ENCODE measurements around the gene RASGRF1.

The RASGRF1 gene

DNA sequence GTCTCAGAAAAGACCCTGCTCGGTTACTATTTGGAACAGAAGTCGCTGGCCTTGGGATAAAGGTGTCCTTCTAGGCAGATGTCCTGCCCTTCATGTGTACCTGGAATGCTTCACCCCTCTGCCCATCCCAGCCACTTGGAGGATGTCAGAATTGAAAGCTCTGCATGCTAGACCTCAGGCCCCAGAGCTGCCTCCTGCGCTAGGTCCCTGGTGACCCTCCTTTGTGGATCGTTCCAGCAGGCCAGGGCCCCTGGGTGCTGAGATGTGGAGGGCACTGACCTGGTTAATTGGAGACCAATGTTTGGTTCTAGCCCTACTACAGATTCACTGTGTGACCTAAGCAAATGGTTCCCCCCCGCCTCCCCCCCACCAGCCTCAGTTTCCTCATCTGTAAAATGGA, 143.1 kb downstream of the RASGRF1 start:
- Histone ChIP-seq H3K9me3 (ENCODE audit: control insufficient read depth, insufficient read depth, low read depth, low read length) (no peaks in the 10 kb centered on the region), H3K4me1 (ENCODE audit: control insufficient read depth, insufficient read depth, low read length) (0 out of 2 replicates have a peak, but pooled peaks cover 2% of the 10 kb centered on the region), H3K4me3 (ENCODE audit: low read depth, low read length) (no peak overlapping the region), H3K27ac (ENCODE audit: extremely low read depth, low read depth, low read length) (no peak overlapping the region), H3K36me3 (ENCODE audit: control insufficient read depth in 2 of 2, insufficient read depth in 1 of 2, low read length in 2 of 2) (no peaks in the 10 kb centered on the region)
- POLR2A ChIA-PET, result no interaction called here
- CTCF ChIA-PET, result interaction anchor here (0.6 to 2.3 kb wide), 3 partner anchors 32 to 60 kb away, joined by 3 to 9 read pairs (median 7); no protein-coding TSS in a partner anchor
- TF ChIP-seq KLF9 (tag by site-specific recombination; IDR thresholded peaks at IDR 0.05; ENCODE audit: low read depth), result no peak
- no peak for TF ChIP-seq ZNF768 (tag by site-specific recombination; IDR thresholded peaks at IDR 0.05)
- TF ChIP-seq, protein P1, sequence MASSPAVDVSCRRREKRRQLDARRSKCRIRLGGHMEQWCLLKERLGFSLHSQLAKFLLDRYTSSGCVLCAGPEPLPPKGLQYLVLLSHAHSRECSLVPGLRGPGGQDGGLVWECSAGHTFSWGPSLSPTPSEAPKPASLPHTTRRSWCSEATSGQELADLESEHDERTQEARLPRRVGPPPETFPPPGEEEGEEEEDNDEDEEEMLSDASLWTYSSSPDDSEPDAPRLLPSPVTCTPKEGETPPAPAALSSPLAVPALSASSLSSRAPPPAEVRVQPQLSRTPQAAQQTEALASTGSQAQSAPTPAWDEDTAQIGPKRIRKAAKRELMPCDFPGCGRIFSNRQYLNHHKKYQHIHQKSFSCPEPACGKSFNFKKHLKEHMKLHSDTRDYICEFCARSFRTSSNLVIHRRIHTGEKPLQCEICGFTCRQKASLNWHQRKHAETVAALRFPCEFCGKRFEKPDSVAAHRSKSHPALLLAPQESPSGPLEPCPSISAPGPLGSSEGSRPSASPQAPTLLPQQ (tag by site-specific recombination; IDR thresholded peaks at IDR 0.05), result no peak
- TF ChIP-seq ZNF548 (tag by site-specific recombination; IDR thresholded peaks at IDR 0.05), result no peak
- TF ChIP-seq ZSCAN23 (tag by site-specific recombination; IDR thresholded peaks at IDR 0.05), result no peak
- TF ChIP-seq ZNF423 (tag by site-specific recombination; IDR thresholded peaks at IDR 0.05), result no peak
- no peak for TF ChIP-seq ZNF48 (tag by site-specific recombination; IDR thresholded peaks at IDR 0.05)
- no peak for TF ChIP-seq ZSCAN30 (tag by site-specific recombination; IDR thresholded peaks at IDR 0.05)
- no peak for TF ChIP-seq ZNF23 (tag by site-specific recombination; IDR thresholded peaks at IDR 0.05; ENCODE audit: borderline replicate concordance)

DNA sequence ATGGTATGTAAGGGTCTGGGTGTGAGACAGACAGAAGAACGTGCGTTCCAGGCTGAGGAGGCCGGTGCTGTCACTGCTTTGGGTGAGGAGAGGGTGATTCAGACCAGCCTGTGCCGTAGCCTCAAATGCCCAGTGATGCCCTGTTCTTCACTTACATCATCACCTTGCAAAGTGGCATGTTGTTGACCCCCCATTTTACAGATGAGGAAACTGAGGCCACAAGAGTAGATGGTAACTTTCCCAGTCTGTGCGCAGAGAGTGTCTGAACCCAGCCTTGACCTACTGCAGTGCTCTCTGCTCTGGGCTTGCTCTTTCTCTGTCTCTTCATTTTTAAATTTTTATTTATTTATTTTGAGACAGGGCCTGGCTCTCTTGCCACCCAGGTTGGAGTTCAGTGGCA, 144.1 kb downstream of the RASGRF1 start:
- ChIA-PET CTCF (interaction anchor here (0.6 to 2.3 kb wide), 6 partner anchors 33 to 323 kb away, joined by 3 to 9 read pairs (median 4); no protein-coding TSS in a partner anchor), POLR2A (no interaction called here)
- Histone ChIP-seq H3K36me3 (ENCODE audit: control insufficient read depth in 2 of 2, insufficient read depth in 1 of 2, low read length in 2 of 2) (no peaks in the 10 kb centered on the region), H3K27ac (ENCODE audit: extremely low read depth, low read depth, low read length) (no peak overlapping the region), H3K4me3 (ENCODE audit: low read depth, low read length) (no peak overlapping the region), H3K9me3 (ENCODE audit: control insufficient read depth, insufficient read depth, low read depth, low read length) (no peaks in the 10 kb centered on the region), H3K4me1 (ENCODE audit: control insufficient read depth, insufficient read depth, low read length) (0 out of 2 replicates have a peak, but pooled peaks cover 2% of the 10 kb centered on the region)
- TF ChIP-seq SP3 (tag by site-specific recombination; IDR thresholded peaks at IDR 0.05) (no peak), ZNF560 (tag by site-specific recombination; IDR thresholded peaks at IDR 0.05; ENCODE audit: borderline replicate concordance) (no peak), ZNF529 (tag by site-specific recombination; IDR thresholded peaks at IDR 0.05; ENCODE audit: insufficient replicate concordance) (no peak), ZNF585B (tag by site-specific recombination; IDR thresholded peaks at IDR 0.05) (no peak), ZIC2 (tag by site-specific recombination; IDR thresholded peaks at IDR 0.05) (no peak), ZFP37 (tag by site-specific recombination; IDR thresholded peaks at IDR 0.05) (no peak), ZNF514 (tag by site-specific recombination; IDR thresholded peaks at IDR 0.05) (no peak)
- TF ChIP-seq, protein P2, sequence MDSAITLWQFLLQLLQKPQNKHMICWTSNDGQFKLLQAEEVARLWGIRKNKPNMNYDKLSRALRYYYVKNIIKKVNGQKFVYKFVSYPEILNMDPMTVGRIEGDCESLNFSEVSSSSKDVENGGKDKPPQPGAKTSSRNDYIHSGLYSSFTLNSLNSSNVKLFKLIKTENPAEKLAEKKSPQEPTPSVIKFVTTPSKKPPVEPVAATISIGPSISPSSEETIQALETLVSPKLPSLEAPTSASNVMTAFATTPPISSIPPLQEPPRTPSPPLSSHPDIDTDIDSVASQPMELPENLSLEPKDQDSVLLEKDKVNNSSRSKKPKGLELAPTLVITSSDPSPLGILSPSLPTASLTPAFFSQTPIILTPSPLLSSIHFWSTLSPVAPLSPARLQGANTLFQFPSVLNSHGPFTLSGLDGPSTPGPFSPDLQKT (IDR thresholded peaks at IDR 0.05; ENCODE audit: borderline replicate concordance, low read depth, low read length), result no peak

DNA sequence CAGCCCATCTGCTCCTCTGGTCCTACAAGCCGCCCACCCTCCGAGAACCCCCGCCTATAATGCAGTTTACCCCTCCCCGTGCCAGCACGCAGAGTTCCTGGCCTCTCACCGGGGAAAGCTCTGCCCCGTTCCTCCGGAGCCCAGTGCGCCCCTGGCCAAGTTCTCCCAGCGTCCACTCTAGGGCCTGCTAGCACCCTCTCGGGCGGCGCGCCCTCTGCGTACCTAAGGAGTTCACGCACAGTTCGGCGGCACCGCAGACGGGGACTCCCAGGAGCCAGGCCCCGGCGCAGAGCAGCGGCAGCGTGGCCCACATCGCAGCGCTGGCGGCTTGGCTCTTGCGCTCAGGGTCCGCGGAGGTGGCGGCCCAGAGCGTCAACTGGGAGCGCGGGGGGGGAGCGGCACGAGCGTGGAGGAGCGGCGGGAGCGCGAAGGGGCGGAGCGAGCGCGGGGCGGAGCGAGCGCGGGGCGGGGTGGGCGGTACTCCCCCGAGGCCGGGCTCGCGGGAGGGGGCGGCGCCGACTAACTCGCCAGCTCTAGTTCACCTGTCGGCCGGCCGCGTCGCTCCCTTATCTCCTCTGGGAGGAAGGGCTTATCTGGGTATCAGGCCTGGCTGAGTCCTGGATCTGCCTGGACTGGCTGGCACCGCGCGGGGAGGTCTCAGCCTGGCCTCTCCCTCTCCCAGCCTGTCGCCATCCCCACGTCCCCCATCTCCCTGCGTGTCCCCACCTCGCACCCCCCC, 145.7 kb downstream of the RASGRF1 start, which contains the start of gene CTSH:
Gene CTSH, minus strand, starts transcription at position 378 of the 739 bp plus-strand sequence. Its CDS starts 65 bp downstream, at position 313.
- Histone ChIP-seq H3K9me3 (ENCODE audit: control insufficient read depth, insufficient read depth, low read depth, low read length) (no peaks in the 10 kb centered on the region), H3K4me3 (ENCODE audit: low read depth, low read length) (peak within 1 kb of the TSS; percentile 41), H3K36me3 (ENCODE audit: control insufficient read depth in 2 of 2, insufficient read depth in 1 of 2, low read length in 2 of 2) (no peaks in the 10 kb centered on the region; a peak in 1 of 3 replicates), H3K4me1 (ENCODE audit: control insufficient read depth, insufficient read depth, low read length) (0 out of 2 replicates have a peak, but pooled peaks cover 2% of the 10 kb centered on the region), H3K27ac (ENCODE audit: extremely low read depth, low read depth, low read length) (peak within 1 kb of the TSS; percentile 66)
- POLR2A ChIA-PET, result interaction anchor here (1.1 kb wide), 1 partner anchor 71 kb away, joined by 4 read pairs; no protein-coding TSS in a partner anchor
- CTCF ChIA-PET, result interaction anchor here (0.6 to 3.2 kb wide), 6 partner anchors 27 to 240 kb away, joined by 3 to 17 read pairs (median 4); no protein-coding TSS in a partner anchor
- no peak for TF ChIP-seq SP7 (tag by site-specific recombination; IDR thresholded peaks at IDR 0.05)
- no peak for TF ChIP-seq ZNF654 (tag by site-specific recombination; IDR thresholded peaks at IDR 0.05; ENCODE audit: low read depth)
- TF ChIP-seq ZIC2 (tag by site-specific recombination; IDR thresholded peaks at IDR 0.05), result peak; percentile 27; the same call in 1 of the 2 replicates
- 0 out of 2 replicates have a peak, but pooled peaks have one; percentile 29 for TF ChIP-seq ZNF501 (tag by site-specific recombination; IDR thresholded peaks at IDR 0.05)
- TF ChIP-seq ZNF76 (tag by site-specific recombination; IDR thresholded peaks at IDR 0.05; ENCODE audit: borderline replicate concordance, low read depth), result no peak
- TF ChIP-seq, protein P3, sequence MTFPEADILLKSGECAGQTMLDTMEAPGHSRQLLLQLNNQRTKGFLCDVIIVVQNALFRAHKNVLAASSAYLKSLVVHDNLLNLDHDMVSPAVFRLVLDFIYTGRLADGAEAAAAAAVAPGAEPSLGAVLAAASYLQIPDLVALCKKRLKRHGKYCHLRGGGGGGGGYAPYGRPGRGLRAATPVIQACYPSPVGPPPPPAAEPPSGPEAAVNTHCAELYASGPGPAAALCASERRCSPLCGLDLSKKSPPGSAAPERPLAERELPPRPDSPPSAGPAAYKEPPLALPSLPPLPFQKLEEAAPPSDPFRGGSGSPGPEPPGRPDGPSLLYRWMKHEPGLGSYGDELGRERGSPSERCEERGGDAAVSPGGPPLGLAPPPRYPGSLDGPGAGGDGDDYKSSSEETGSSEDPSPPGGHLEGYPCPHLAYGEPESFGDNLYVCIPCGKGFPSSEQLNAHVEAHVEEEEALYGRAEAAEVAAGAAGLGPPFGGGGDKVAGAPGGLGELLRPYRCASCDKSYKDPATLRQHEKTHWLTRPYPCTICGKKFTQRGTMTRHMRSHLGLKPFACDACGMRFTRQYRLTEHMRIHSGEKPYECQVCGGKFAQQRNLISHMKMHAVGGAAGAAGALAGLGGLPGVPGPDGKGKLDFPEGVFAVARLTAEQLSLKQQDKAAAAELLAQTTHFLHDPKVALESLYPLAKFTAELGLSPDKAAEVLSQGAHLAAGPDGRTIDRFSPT (tag by site-specific recombination; IDR thresholded peaks at IDR 0.05), result 0 out of 2 replicates have a peak, but pooled peaks have one; percentile 36
- peak; percentile 36 for TF ChIP-seq GLIS1 (tag by site-specific recombination; IDR thresholded peaks at IDR 0.05)
- TF ChIP-seq ZNF624 (tag by site-specific recombination; IDR thresholded peaks at IDR 0.05), result no peak
- TF ChIP-seq ZNF341 (tag by site-specific recombination; IDR thresholded peaks at IDR 0.05; ENCODE audit: low read depth), result peak; percentile 86
- peak; percentile 72 for TF ChIP-seq ZBTB48 (tag by site-specific recombination; IDR thresholded peaks at IDR 0.05)
- TF ChIP-seq GLI4 (tag by site-specific recombination; IDR thresholded peaks at IDR 0.05), result no peak
- no peak for TF ChIP-seq ZNF404 (tag by site-specific recombination; IDR thresholded peaks at IDR 0.05)

Data from HEK293 (cell line).